PC-9 (cell line): ENCODE results near the gene NOVA1.

Experiments
- EZH2 ChIP-seq: fragments of 200-600 bp; sonication (generic); IDR thresholded peaks from 2 replicates; pipeline ENCODE4 v1.8.0; 2017; ENCODE audit warnings: antibody characterized with exemption, low read depth
- TF ChIP-seq, protein P1 (sequence below): fragments of 200-600 bp; sonication (generic); conservative IDR thresholded peaks from 2 replicates; pipeline ENCODE4 v1.6.1; 2017; ENCODE audit warnings: mixed run types, antibody characterized with exemption, mild to moderate bottlenecking, moderate library complexity

GRCh38 chr14:26554069-26554772 lies 43.6 kb downstream of the NOVA1 start:
- TF ChIP-seq, protein P1, sequence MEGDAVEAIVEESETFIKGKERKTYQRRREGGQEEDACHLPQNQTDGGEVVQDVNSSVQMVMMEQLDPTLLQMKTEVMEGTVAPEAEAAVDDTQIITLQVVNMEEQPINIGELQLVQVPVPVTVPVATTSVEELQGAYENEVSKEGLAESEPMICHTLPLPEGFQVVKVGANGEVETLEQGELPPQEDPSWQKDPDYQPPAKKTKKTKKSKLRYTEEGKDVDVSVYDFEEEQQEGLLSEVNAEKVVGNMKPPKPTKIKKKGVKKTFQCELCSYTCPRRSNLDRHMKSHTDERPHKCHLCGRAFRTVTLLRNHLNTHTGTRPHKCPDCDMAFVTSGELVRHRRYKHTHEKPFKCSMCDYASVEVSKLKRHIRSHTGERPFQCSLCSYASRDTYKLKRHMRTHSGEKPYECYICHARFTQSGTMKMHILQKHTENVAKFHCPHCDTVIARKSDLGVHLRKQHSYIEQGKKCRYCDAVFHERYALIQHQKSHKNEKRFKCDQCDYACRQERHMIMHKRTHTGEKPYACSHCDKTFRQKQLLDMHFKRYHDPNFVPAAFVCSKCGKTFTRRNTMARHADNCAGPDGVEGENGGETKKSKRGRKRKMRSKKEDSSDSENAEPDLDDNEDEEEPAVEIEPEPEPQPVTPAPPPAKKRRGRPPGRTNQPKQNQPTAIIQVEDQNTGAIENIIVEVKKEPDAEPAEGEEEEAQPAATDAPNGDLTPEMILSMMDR, result no peak
- TF ChIP-seq EZH2, result no peak
